ENCODE data around the gene WDR27.

GRCh38 chr6:169678342-169678741, 23.5 kb downstream of the WDR27 start:
- TF ChIP-seq CTCF (IDR thresholded peaks at IDR 0.05; ENCODE audit: poor library complexity, severe bottlenecking), result no peak
- no peak for TF ChIP-seq SMC3 (conservative IDR thresholded peaks at IDR 0.05; ENCODE audit: poor library complexity)
- no peak for TF ChIP-seq EZH2 (IDR thresholded peaks at IDR 0.05; ENCODE audit: borderline replicate concordance, insufficient read depth, low read length, poor library complexity, severe bottlenecking)
- TF ChIP-seq EP300 (conservative IDR thresholded peaks at IDR 0.05; ENCODE audit: poor library complexity, severe bottlenecking), result no peak
- TF ChIP-seq MXI1 (conservative IDR thresholded peaks at IDR 0.05; ENCODE audit: poor library complexity, severe bottlenecking), result no peak
- no peak for TF ChIP-seq TAF1 (IDR thresholded peaks at IDR 0.05; ENCODE audit: low read depth)
- no peak for TF ChIP-seq POLR2AphosphoS5 (IDR thresholded peaks at IDR 0.05)

All from neural cell (in vitro differentiated cells).